ENCODE data around the gene EFNA3. TPM values are rescaled to one million over a fixed set of nuclear protein-coding genes. Genes with fewer than 3 reads are reported as not detected.

Gene EFNA3, protein sequence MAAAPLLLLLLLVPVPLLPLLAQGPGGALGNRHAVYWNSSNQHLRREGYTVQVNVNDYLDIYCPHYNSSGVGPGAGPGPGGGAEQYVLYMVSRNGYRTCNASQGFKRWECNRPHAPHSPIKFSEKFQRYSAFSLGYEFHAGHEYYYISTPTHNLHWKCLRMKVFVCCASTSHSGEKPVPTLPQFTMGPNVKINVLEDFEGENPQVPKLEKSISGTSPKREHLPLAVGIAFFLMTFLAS
- 2.3 and 4.9 TPM in 2 replicates for total RNA-seq

GRCh38 chr1:155078469-155079209 lies at the start of gene EFNA3:
EFNA3 (plus strand) TSS chr1:155078837; CDS start chr1:155078942, 105 bp downstream.

DNA sequence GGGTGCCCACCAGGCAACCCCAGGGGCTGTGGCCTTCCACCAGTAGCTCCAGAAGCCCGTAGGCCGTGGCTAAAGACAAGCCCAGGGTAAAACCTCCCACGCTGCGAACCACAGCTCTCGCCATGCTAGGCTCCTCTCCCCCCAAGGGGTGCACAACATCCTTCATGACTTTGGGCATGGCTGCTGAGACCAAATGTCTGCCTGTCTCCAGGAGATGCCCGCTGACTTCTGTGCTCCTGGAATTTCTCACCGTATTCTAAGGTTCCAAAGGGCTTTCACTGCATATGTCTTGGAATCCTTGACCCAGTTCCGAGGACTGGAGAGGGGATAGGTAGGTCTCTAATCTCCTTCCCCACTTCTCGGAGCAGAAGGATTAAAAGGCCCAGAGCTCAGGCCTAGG lies 45.1 kb upstream of the EFNA3 start, which contains the start of the genes DCST1 and DCST2:
TSS of gene DCST1 (plus strand) at position 301 of the 400 bp plus-strand sequence. CDS start 213 bp downstream, outside the sequence.
TSS of gene DCST2 (minus strand) at position 258 of the 400 bp plus-strand sequence. CDS start at position 178, 80 bp downstream.

GRCh38 chr1:155050560-155051341 lies 27.9 kb upstream of the EFNA3 start, which contains the start of gene ADAM15:
ADAM15 (plus strand) TSS chr1:155051316; CDS start chr1:155051387, 71 bp downstream.

GRCh38 chr1:155063550-155064110 lies 15.0 kb upstream of the EFNA3 start, which contains the start of gene EFNA4:
EFNA4 (plus strand) TSS chr1:155063740; CDS start chr1:155063824, 84 bp downstream.

DNA sequence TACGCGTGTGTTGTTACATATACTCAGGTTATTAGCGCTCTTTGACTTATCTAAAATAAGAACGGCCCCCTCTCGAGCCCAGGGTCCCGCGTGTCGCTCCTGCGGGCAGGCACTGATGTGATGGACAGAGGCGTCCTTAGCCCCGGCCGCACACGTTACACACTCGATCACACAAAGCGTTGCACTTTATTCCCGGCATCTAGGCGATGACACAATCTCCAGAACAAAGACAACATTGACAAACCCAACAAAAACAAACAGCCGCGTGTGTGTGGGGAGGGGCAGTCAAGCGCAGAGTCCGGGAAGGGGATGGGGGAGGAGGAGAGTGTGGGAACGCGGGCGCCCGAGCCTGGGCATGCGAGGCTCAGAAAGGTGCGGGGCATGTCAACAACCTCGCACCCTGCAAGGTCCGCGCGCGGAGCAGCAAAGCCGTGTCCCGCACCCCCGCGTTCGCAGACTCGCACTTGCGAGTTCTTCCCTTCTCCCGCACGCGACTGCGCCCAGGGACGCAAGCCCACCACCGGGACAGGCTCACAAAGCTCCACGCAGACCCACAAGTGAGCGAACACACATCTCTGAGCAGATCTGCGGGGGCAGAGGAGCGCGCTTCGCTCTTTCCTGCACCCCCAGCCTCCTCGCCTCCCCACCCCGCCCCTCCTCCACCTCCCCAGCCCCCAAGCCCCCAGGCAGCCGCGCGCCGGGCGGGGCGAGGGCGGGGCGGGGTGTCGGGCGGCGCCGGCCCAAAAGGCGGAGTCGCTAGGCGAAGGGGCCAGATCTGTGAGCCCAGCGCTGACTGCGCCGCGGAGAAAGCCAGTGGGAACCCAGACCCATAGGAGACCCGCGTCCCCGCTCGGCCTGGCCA lies 48.7 kb downstream of the EFNA3 start, which contains the start of gene EFNA1:
TSS of gene EFNA1 (plus strand) at position 772 of the 862 bp plus-strand sequence. CDS start 102 bp downstream, outside the sequence.

GRCh38 chr1:155135415-155136028 lies 56.9 kb downstream of the EFNA3 start, which contains the start of gene SLC50A1:
SLC50A1 (plus strand) TSS chr1:155135852; CDS start chr1:155135912, 60 bp downstream.

Other genes with a start within 250 kb of the EFNA3 start
- 0.09 and 0.12 TPM in 2 replicates for gene KCNN3, start 208.6 kb upstream of the EFNA3 start, total RNA-seq
- gene PMVK, start 142.1 kb upstream of the EFNA3 start, total RNA-seq = 6.3 and 12.3 TPM in 2 replicates
- 55.8 and 72.9 TPM in 2 replicates for gene PBXIP1, start 122.7 kb upstream of the EFNA3 start, total RNA-seq
- 11.3 and 18.2 TPM in 2 replicates for gene PYGO2, start 117.1 kb upstream of the EFNA3 start, total RNA-seq
- gene SHC1, start 108.1 kb upstream of the EFNA3 start, total RNA-seq = 188 and 214 TPM in 2 replicates
- 22.6 and 36.2 TPM in 2 replicates for gene CKS1B, start 104.2 kb upstream of the EFNA3 start, total RNA-seq
- 18.4 and 18.5 TPM in 2 replicates for gene FLAD1, start 95.5 kb upstream of the EFNA3 start, total RNA-seq
- gene LENEP, start 85.3 kb upstream of the EFNA3 start, total RNA-seq = not detected in 2 replicates
- 12.3 and 21.6 TPM in 2 replicates for gene ZBTB7B, start 76.0 kb upstream of the EFNA3 start, total RNA-seq
- not detected in 2 replicates for gene DCST2, start 45.1 kb upstream of the EFNA3 start, total RNA-seq
- gene DCST1, start 45.0 kb upstream of the EFNA3 start, total RNA-seq = not detected in 2 replicates
- 94.3 and 109 TPM in 2 replicates for gene ADAM15, start 27.5 kb upstream of the EFNA3 start, total RNA-seq
- 7.9 and 9.1 TPM in 2 replicates for gene EFNA4, start 15.1 kb upstream of the EFNA3 start, total RNA-seq
- gene EFNA1, start 49.0 kb downstream of the EFNA3 start, total RNA-seq = 3.6 and 10.2 TPM in 2 replicates
- 34.8 and 37.5 TPM in 2 replicates for gene SLC50A1, start 57.0 kb downstream of the EFNA3 start, total RNA-seq
- 35.0 and 39.2 TPM in 2 replicates for gene DPM3, start 61.7 kb downstream of the EFNA3 start, total RNA-seq
- gene KRTCAP2, start 94.5 kb downstream of the EFNA3 start, total RNA-seq = 149 and 159 TPM in 2 replicates
- 1.1 and 1.3 TPM in 2 replicates for gene TRIM46, start 95.0 kb downstream of the EFNA3 start, total RNA-seq
- 23.6 and 32.7 TPM in 2 replicates for gene THBS3, start 129.1 kb downstream of the EFNA3 start, total RNA-seq
- 48.7 and 61.6 TPM in 2 replicates for gene MTX1, start 129.9 kb downstream of the EFNA3 start, total RNA-seq
- 19.4 and 25.4 TPM in 2 replicates for gene ENTREP3, start 176.6 kb downstream of the EFNA3 start, total RNA-seq
- gene SCAMP3, start 183.5 kb downstream of the EFNA3 start, total RNA-seq = 61.1 and 77.8 TPM in 2 replicates
- gene CLK2, start 194.7 kb downstream of the EFNA3 start, total RNA-seq = 20.5 and 21.6 TPM in 2 replicates
- gene HCN3, start 198.6 kb downstream of the EFNA3 start, total RNA-seq = 1.2 and 2.3 TPM in 2 replicates
- gene PKLR, start 222.6 kb downstream of the EFNA3 start, total RNA-seq = not detected in 2 replicates
- gene FDPS, start 230.0 kb downstream of the EFNA3 start, total RNA-seq = 218 and 306 TPM in 2 replicates
- gene RUSC1, start 242.1 kb downstream of the EFNA3 start, total RNA-seq = 31.9 and 37.2 TPM in 2 replicates

Measured in pericardium fibroblast (primary cell).